Chondrocyte (in vitro differentiated cells): Measurements from ENCODE around the gene RBPJL. TPM values are rescaled to one million over a fixed set of nuclear protein-coding genes. Genes with fewer than 3 reads are reported as not detected.

Experiments used
- DNase-seq: peaks from one replicate; pipeline ENCODE4 v3.0.0; 2021; ENCODE audit warnings: mixed read lengths, low spot score
- H3K27ac Mint-ChIP-seq: one replicate; pipeline ENCODE4 v1.8.0; 2021; ENCODE audit warnings: mild to moderate bottlenecking, moderate library complexity, mixed read lengths; ENCODE audit not compliant: unreplicated experiment
- H3K27me3 Mint-ChIP-seq: 2 replicates; pipeline ENCODE4 v1.8.0; 2021; ENCODE audit warnings: low read depth, mixed read lengths
- H3K36me3 Mint-ChIP-seq: 2 replicates; pipeline ENCODE4 v1.8.0; 2021; ENCODE audit warnings: low read depth, mixed read lengths
- H3K4me1 Mint-ChIP-seq: 2 replicates; pipeline ENCODE4 v1.8.0; 2021; ENCODE audit warnings: low read depth, mild to moderate bottlenecking, mixed read lengths
- H3K4me3 Mint-ChIP-seq: one replicate; pipeline ENCODE4 v1.8.0; 2021; ENCODE audit warnings: mild to moderate bottlenecking, moderate library complexity, mixed read lengths; ENCODE audit not compliant: unreplicated experiment
- H3K9me3 Mint-ChIP-seq: 2 replicates; pipeline ENCODE4 v1.8.0; 2021; ENCODE audit warnings: low read depth, mixed read lengths
- CTCF ChIP-seq: fragments of 200-600 bp; sonication (generic); IDR thresholded peaks from 2 replicates; pipeline ENCODE4 v1.5.0; 2021; ENCODE audit warnings: antibody characterized with exemption, mild to moderate bottlenecking, moderate library complexity
- total RNA-seq: library from RNA; stranded (reverse); gene quantifications from 3 replicates; pipeline ENCODE4 v1.2.1, GENCODE V29; 2021

The RBPJL gene
- total RNA-seq, 1 donor from 2014 or later: not detected

- peak; percentile 57 for TF ChIP-seq CTCF
- H3K27ac Mint-ChIP-seq: no peak overlapping the region
- no peaks in the 10 kb centered on the region for H3K4me1 Mint-ChIP-seq
- H3K4me3 Mint-ChIP-seq: no peak overlapping the region
- H3K9me3 Mint-ChIP-seq: no peaks in the 10 kb centered on the region
- H3K27me3 Mint-ChIP-seq: no peaks in the 10 kb centered on the region
- H3K36me3 Mint-ChIP-seq: no peaks in the 10 kb centered on the region
- DNase-seq: no peak
Observed at GRCh38 chr20:45300961-45301360, 5.7 kb upstream of the RBPJL start.

- H3K27me3 Mint-ChIP-seq: no peaks in the 10 kb centered on the region
- H3K36me3 Mint-ChIP-seq: no peaks in the 10 kb centered on the region
- no peak for TF ChIP-seq CTCF
- DNase-seq: no peak
- no peaks in the 10 kb centered on the region for H3K4me1 Mint-ChIP-seq
- H3K9me3 Mint-ChIP-seq: no peaks in the 10 kb centered on the region
- H3K27ac Mint-ChIP-seq: no peak overlapping the region
- H3K4me3 Mint-ChIP-seq: no peak overlapping the region
Observed at GRCh38 chr20:45301824-45302271, 4.8 kb upstream of the RBPJL start.

GRCh38 chr20:45303586-45304463 is 2.8 kb upstream of the RBPJL start:
- Mint-ChIP-seq H3K9me3 (no peaks in the 10 kb centered on the region), H3K27ac (no peak overlapping the region), H3K36me3 (no peaks in the 10 kb centered on the region), H3K4me3 (no peak overlapping the region), H3K27me3 (no peaks in the 10 kb centered on the region), H3K4me1 (no peaks in the 10 kb centered on the region)
- no peak for TF ChIP-seq CTCF
- DNase-seq: no peak

- H3K4me3 Mint-ChIP-seq: no peak overlapping the region
- TF ChIP-seq CTCF: no peak
- H3K36me3 Mint-ChIP-seq: no peaks in the 10 kb centered on the region
- no peaks in the 10 kb centered on the region for H3K4me1 Mint-ChIP-seq
- no peak overlapping the region for H3K27ac Mint-ChIP-seq
- H3K27me3 Mint-ChIP-seq: no peaks in the 10 kb centered on the region
- no peak for DNase-seq
- H3K9me3 Mint-ChIP-seq: no peaks in the 10 kb centered on the region
Observed at GRCh38 chr20:45304464-45304999, 2.1 kb upstream of the RBPJL start.

DNA sequence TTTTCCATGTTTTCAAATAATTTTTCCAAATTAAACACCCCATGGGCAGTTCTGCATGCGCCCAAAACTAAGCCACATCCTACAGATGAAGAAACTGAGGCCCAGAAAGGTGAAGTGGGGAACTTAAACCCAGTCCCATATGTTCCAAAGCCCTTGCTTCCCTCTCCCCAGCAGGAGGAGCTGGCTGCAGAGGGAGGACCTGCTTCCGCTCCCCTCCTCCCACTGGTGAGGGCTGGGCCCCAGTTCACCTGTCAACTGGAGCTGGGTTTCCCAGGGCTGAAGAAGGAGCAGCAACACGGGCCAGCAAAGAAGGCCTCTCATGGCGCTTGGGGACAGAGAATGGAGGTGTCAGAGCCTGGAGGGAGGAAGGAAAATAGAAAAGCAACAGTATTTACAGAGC is 1.4 kb upstream of the RBPJL start:
- no peaks in the 10 kb centered on the region for H3K9me3 Mint-ChIP-seq
- TF ChIP-seq CTCF: no peak
- DNase-seq: no peak
- H3K4me3 Mint-ChIP-seq: no peak overlapping the region
- H3K36me3 Mint-ChIP-seq: no peaks in the 10 kb centered on the region
- no peaks in the 10 kb centered on the region for H3K27me3 Mint-ChIP-seq
- no peak overlapping the region for H3K27ac Mint-ChIP-seq
- no peaks in the 10 kb centered on the region for H3K4me1 Mint-ChIP-seq
